GM12878 (cell line): ENCODE results near the gene CCN6.

Source experiments
- EP300 ChIP-seq, 2 experiments: fragments of 150-350 bp in 1 of 2; IDR thresholded peaks; 2 replicates each; pipeline ENCODE4 v1.6.1; 2011 to 2012; ENCODE audit warnings: low read depth in 2 of 2, low read length in 2 of 2, borderline replicate concordance in 1 of 2, improper control_type of control experiment in 1 of 2, inconsistent platforms in 1 of 2; ENCODE audit not compliant: control insufficient read depth in 1 of 2
- FOS ChIP-seq: IDR thresholded peaks from 3 replicates; pipeline ENCODE4 v1.6.1; 2011; ENCODE audit warnings: borderline replicate concordance; ENCODE audit not compliant: insufficient read length; ENCODE audit errors: extremely low read depth
- FOXK2 ChIP-seq: fragments of 450-650 bp; IDR thresholded peaks from 2 replicates; pipeline ENCODE4 v1.6.1; 2017; ENCODE audit warnings: mild to moderate bottlenecking, moderate library complexity
- NFYB ChIP-seq: IDR thresholded peaks from 2 replicates; pipeline ENCODE4 v1.6.1; 2011; ENCODE audit warnings: low read depth, mild to moderate bottlenecking, low read length, improper control_type of control experiment, moderate library complexity; ENCODE audit not compliant: insufficient read depth
- SIN3A ChIP-seq: IDR thresholded peaks from 2 replicates; pipeline ENCODE4 v1.6.1; 2012; ENCODE audit warnings: low read depth, low read length, improper control_type of control experiment
- YY1 ChIP-seq: IDR thresholded peaks from 2 replicates; pipeline ENCODE4 v1.6.1; 2011; ENCODE audit warnings: low read depth, mild to moderate bottlenecking, low read length
- TF ChIP-seq, protein P1 (sequence below): IDR thresholded peaks from 2 replicates; pipeline ENCODE4 v1.6.1; 2011; ENCODE audit warnings: borderline replicate concordance, low read depth, mild to moderate bottlenecking, moderate library complexity, low read length; ENCODE audit not compliant: insufficient read depth, poor library complexity, severe bottlenecking
- TF ChIP-seq, protein P2 (sequence below): IDR thresholded peaks from 2 replicates; pipeline ENCODE4 v1.6.1; 2012; ENCODE audit warnings: improper control_type of control experiment, low read depth, low read length; ENCODE audit not compliant: insufficient replicate concordance
- TF ChIP-seq, protein P3 (sequence below), 3 experiments: IDR thresholded peaks in 2 of 3; conservative IDR thresholded peaks in 1 of 3; 2 replicates each; pipeline ENCODE4 v1.5.1; 2011; ENCODE audit warnings: low read depth in 3 of 3, low read length in 3 of 3, mild to moderate bottlenecking in 3 of 3, control low read depth in 2 of 3, moderate library complexity in 2 of 3, inconsistent platforms in 1 of 3, mixed read lengths in 1 of 3; ENCODE audit not compliant: control insufficient read depth in 2 of 3, insufficient read depth in 1 of 3; ENCODE audit errors: extremely low read depth in 1 of 3

DNA sequence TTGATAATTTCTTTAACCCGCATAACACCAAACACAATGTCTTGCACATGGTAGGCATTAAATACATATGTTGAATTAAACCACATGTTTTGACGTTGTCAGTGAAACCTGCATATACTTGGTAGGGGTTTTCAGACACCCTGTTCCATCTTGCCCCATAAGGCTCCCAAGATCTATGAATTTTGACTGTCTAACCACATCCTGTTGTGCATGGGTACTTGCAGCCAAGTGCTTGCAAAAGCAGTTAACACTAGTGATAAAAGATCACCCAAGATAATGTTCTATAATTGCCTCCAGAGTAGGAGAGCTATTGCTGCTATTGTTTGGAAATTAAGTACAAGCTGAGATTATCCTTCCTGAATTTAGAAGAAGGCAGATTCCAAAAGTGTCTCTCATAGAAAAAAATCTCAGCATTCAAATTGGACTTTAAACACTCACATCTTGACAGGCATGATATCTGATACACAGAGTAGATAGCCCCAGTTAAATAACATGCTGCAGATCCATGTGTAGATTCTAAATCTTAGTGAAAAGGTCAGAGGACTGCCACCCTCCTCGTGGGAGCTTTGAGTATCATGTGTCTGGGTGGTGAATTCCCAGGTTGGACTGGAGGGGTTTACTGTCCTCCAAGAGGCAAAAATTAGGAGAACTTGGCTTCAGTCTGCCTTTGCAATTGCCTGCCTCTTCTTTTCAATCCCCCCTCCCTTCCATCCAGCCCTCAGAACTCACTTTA is 25.8 kb upstream of the CCN6 start:
- TF ChIP-seq SIN3A, result no peak
- TF ChIP-seq, protein P1, sequence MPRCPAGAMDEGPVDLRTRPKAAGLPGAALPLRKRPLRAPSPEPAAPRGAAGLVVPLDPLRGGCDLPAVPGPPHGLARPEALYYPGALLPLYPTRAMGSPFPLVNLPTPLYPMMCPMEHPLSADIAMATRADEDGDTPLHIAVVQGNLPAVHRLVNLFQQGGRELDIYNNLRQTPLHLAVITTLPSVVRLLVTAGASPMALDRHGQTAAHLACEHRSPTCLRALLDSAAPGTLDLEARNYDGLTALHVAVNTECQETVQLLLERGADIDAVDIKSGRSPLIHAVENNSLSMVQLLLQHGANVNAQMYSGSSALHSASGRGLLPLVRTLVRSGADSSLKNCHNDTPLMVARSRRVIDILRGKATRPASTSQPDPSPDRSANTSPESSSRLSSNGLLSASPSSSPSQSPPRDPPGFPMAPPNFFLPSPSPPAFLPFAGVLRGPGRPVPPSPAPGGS, result no peak
- TF ChIP-seq, protein P2, sequence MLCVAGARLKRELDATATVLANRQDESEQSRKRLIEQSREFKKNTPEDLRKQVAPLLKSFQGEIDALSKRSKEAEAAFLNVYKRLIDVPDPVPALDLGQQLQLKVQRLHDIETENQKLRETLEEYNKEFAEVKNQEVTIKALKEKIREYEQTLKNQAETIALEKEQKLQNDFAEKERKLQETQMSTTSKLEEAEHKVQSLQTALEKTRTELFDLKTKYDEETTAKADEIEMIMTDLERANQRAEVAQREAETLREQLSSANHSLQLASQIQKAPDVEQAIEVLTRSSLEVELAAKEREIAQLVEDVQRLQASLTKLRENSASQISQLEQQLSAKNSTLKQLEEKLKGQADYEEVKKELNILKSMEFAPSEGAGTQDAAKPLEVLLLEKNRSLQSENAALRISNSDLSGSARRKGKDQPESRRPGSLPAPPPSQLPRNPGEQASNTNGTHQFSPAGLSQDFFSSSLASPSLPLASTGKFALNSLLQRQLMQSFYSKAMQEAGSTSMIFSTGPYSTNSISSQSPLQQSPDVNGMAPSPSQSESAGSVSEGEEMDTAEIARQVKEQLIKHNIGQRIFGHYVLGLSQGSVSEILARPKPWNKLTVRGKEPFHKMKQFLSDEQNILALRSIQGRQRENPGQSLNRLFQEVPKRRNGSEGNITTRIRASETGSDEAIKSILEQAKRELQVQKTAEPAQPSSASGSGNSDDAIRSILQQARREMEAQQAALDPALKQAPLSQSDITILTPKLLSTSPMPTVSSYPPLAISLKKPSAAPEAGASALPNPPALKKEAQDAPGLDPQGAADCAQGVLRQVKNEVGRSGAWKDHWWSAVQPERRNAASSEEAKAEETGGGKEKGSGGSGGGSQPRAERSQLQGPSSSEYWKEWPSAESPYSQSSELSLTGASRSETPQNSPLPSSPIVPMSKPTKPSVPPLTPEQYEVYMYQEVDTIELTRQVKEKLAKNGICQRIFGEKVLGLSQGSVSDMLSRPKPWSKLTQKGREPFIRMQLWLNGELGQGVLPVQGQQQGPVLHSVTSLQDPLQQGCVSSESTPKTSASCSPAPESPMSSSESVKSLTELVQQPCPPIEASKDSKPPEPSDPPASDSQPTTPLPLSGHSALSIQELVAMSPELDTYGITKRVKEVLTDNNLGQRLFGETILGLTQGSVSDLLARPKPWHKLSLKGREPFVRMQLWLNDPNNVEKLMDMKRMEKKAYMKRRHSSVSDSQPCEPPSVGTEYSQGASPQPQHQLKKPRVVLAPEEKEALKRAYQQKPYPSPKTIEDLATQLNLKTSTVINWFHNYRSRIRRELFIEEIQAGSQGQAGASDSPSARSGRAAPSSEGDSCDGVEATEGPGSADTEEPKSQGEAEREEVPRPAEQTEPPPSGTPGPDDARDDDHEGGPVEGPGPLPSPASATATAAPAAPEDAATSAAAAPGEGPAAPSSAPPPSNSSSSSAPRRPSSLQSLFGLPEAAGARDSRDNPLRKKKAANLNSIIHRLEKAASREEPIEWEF, result no peak
- no peak for TF ChIP-seq YY1
- TF ChIP-seq, protein P3, sequence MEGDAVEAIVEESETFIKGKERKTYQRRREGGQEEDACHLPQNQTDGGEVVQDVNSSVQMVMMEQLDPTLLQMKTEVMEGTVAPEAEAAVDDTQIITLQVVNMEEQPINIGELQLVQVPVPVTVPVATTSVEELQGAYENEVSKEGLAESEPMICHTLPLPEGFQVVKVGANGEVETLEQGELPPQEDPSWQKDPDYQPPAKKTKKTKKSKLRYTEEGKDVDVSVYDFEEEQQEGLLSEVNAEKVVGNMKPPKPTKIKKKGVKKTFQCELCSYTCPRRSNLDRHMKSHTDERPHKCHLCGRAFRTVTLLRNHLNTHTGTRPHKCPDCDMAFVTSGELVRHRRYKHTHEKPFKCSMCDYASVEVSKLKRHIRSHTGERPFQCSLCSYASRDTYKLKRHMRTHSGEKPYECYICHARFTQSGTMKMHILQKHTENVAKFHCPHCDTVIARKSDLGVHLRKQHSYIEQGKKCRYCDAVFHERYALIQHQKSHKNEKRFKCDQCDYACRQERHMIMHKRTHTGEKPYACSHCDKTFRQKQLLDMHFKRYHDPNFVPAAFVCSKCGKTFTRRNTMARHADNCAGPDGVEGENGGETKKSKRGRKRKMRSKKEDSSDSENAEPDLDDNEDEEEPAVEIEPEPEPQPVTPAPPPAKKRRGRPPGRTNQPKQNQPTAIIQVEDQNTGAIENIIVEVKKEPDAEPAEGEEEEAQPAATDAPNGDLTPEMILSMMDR (IDR thresholded peaks at IDR 0.05 in 2 of 3, conservative IDR thresholded peaks at IDR 0.05 in 1 of 3; ENCODE audit: control insufficient read depth in 2 of 3, extremely low read depth in 1 of 3, insufficient read depth in 1 of 3, low read depth in 3 of 3, low read length in 3 of 3), result no peak
- no peak for TF ChIP-seq EP300 (IDR thresholded peaks at IDR 0.05; ENCODE audit: borderline replicate concordance in 1 of 2, control insufficient read depth in 1 of 2, low read depth in 2 of 2, low read length in 2 of 2)
- TF ChIP-seq NFYB, result no peak
- no peak for TF ChIP-seq FOXK2
- no peak for TF ChIP-seq FOS
